Fibroblast of mammary gland (primary cell): Measurements from ENCODE around the gene PLEKHJ1.

Experiments used
- DNase-seq: peaks from one replicate; pipeline ENCODE4 v3.0.0-alpha.2; 2010; ENCODE audit warnings: low read depth
- H3K4me3 ChIP-seq: 2 replicates; pipeline ENCODE4 v1.5.1; 2011; ENCODE audit warnings: low read depth, mild to moderate bottlenecking, low read length, moderate library complexity; ENCODE audit not compliant: control insufficient read depth
- CTCF ChIP-seq: conservative IDR thresholded peaks from 2 replicates; pipeline ENCODE4 v1.5.1; 2011; ENCODE audit warnings: low read depth, low read length, inconsistent platforms; ENCODE audit not compliant: control insufficient read depth, insufficient read depth

PLEKHJ1 gene

GRCh38 chr19:2251106-2252054 lies 15.3 kb upstream of the PLEKHJ1 start:
- H3K4me3 ChIP-seq = no peak overlapping the region
- TF ChIP-seq CTCF = no peak
- DNase-seq = no peak

- TF ChIP-seq CTCF = no peak
- DNase-seq = no peak
- no peak overlapping the region for H3K4me3 ChIP-seq
Measured at GRCh38 chr19:2250766-2251105, 14.6 kb upstream of the PLEKHJ1 start.

- H3K4me3 ChIP-seq = no peak overlapping the region
- no peak for TF ChIP-seq CTCF
- DNase-seq = no peak
Measured at GRCh38 chr19:2249880-2250765, 14.0 kb upstream of the PLEKHJ1 start.

GRCh38 chr19:2249010-2249866 lies 13.1 kb upstream of the PLEKHJ1 start, which contains the start of gene AMH:
Gene AMH, plus strand, starts transcription at chr19:2249323. Its CDS starts 10 bp downstream, at chr19:2249333.
- no peak for DNase-seq
- no peak within 1 kb of the TSS for H3K4me3 ChIP-seq
- no peak for TF ChIP-seq CTCF

- DNase-seq = no peak
- no peak overlapping the region for H3K4me3 ChIP-seq
- TF ChIP-seq CTCF = no peak
Measured at GRCh38 chr19:2248136-2249009, 12.2 kb upstream of the PLEKHJ1 start.
